ENCODE data around the gene LMF1.

- TF ChIP-seq CTCF (conservative IDR thresholded peaks at IDR 0.05; ENCODE audit: low read length): no peak
- TF ChIP-seq EZH2phosphoT487 (IDR thresholded peaks at IDR 0.05; ENCODE audit: borderline replicate concordance, low read depth, low read length): no peak
Observed at GRCh38 chr16:947255-947921, 23.4 kb downstream of the LMF1 start.

Measured in OCI-LY7 (cell line).